HepG2 (cell line): ENCODE results near the gene IFITM10. TPM values are rescaled to one million over a fixed set of nuclear protein-coding genes. Genes with fewer than 3 reads are reported as not detected.

Source experiments
- ATAC-seq: fragments of 200-7000 bp; cut with Tn5 transposase; 3 replicates; pipeline ENCODE4 v1.9.1; 2020; ENCODE audit warnings: mild to moderate bottlenecking, moderate library complexity
- BruUV-seq: library from RNA; stranded (reverse); fragments of 400-500 nt; replicated peaks from 2 replicates; lab custom pipeline; 2021; lab: Mats Ljungman, UMichigan
- CTCF ChIA-PET: fragments of 300-600 bp; formaldehyde crosslinking; extraction: SDS; loops from one replicate; lab custom pipeline; 2021; ENCODE audit warnings: low total read pairs, inconsistent platforms, low intra/inter-chr PET ratio; lab: Yijun Ruan, JAX
- POLR2A ChIA-PET: fragments of 350-600 bp; sonication (Branson Sonifier 250); formaldehyde crosslinking; loops from one replicate; lab custom pipeline; 2020; ENCODE audit warnings: antibody characterized with exemption, inconsistent platforms; lab: Yijun Ruan, JAX
- DNase-seq: peaks from one replicate; pipeline ENCODE4 v3.0.0-alpha.2; 2015; ENCODE audit warnings: low spot score
- FAIRE-seq: peaks from 3 replicates; lab custom pipeline; 2011; peaks lifted over from hg19 to GRCh38; lab: Jason Lieb, UNC
- H2AFZ ChIP-seq: one replicate; pipeline ENCODE4 v1.6.1; 2011; ENCODE audit warnings: low read length, inconsistent platforms
- H3K27ac ChIP-seq: fragments of 300-600 bp; 3 replicates; pipeline ENCODE4 v1.8.0; 2011; ENCODE audit warnings: mixed run types, mild to moderate bottlenecking, mixed read lengths, low read length, inconsistent platforms; ENCODE audit not compliant: insufficient read depth; ENCODE audit errors: extremely low read length
- H3K27me3 ChIP-seq, 2 experiments: fragments of 200-600 bp in 1 of 2; 2 replicates in 1 of 2; 3 replicates in 1 of 2; pipeline versions ENCODE4 v1.6.0 to v1.8.0; 2011; ENCODE audit warnings: low read length in 2 of 2, mild to moderate bottlenecking in 2 of 2, moderate library complexity in 2 of 2, inconsistent platforms in 1 of 2; ENCODE audit not compliant: insufficient read depth in 2 of 2, control insufficient read depth in 1 of 2
- H3K36me3 ChIP-seq, 2 experiments: fragments of 200-600 bp in 1 of 2; replicated peaks in 1 of 2; 2 replicates in 1 of 2; 3 replicates in 1 of 2; pipeline versions ENCODE4 v1.5.1 to v1.8.0; 2011; ENCODE audit warnings: low read length in 2 of 2, inconsistent platforms in 1 of 2; ENCODE audit not compliant: insufficient read depth in 2 of 2, control insufficient read depth in 1 of 2
- H3K4me1 ChIP-seq: 2 replicates; pipeline ENCODE4 v1.5.1; 2012; ENCODE audit warnings: low read length, inconsistent platforms; ENCODE audit not compliant: insufficient read depth
- H3K4me2 ChIP-seq: 2 replicates; pipeline ENCODE4 v1.6.0; 2011; ENCODE audit warnings: low read depth, low read length, inconsistent platforms
- H3K4me3 ChIP-seq, 3 experiments: fragments of 200-600 bp in 1 of 3; sonication (generic), shearing (Covaris generic) in 1 of 3; replicated peaks in 1 of 3; 2 replicates each; pipeline ENCODE4 v1.5.1; 2011 to 2016; ENCODE audit warnings: low read length in 3 of 3, inconsistent platforms in 2 of 3, low read depth in 2 of 3, mild to moderate bottlenecking in 2 of 3, control low read depth in 1 of 3, mixed read lengths in 1 of 3; ENCODE audit not compliant: insufficient read depth in 1 of 3
- H3K79me2 ChIP-seq: one replicate; pipeline ENCODE4 v1.6.1; 2011; ENCODE audit warnings: low read length, inconsistent platforms; ENCODE audit not compliant: insufficient read depth
- H3K9ac ChIP-seq: 2 replicates; pipeline ENCODE4 v1.6.0; 2011; ENCODE audit warnings: mild to moderate bottlenecking, low read depth, low read length, inconsistent platforms; ENCODE audit not compliant: insufficient read depth
- H3K9me3 ChIP-seq: 2 replicates; pipeline ENCODE4 v1.5.1; 2012; ENCODE audit warnings: mild to moderate bottlenecking, low read length
- H4K20me1 ChIP-seq: 2 replicates; pipeline ENCODE4 v1.6.0; 2011; ENCODE audit warnings: inconsistent platforms, mild to moderate bottlenecking, low read length, moderate library complexity; ENCODE audit not compliant: insufficient read depth
- AGO2 ChIP-seq: fragments of 200-400 bp; formaldehyde crosslinking; optimal IDR thresholded peaks from 2 replicates; pipeline ENCODE3; 2017; ENCODE audit warnings: mild to moderate bottlenecking, low read depth, low read length, moderate library complexity
- AHR ChIP-seq: IDR thresholded peaks from 2 replicates; pipeline ENCODE4 v1.6.1; 2018; ENCODE audit warnings: missing genetic modification reagents, missing compliant biosample characterization
- DBP ChIP-seq: sonication (generic); formaldehyde crosslinking; IDR thresholded peaks from 2 replicates; pipeline ENCODE4 v1.4.0; 2020; ENCODE audit warnings: missing genetic modification reagents; ENCODE audit errors: not compliant biosample characterization
- HDAC1 ChIP-seq: sonication (generic); formaldehyde crosslinking; IDR thresholded peaks from 2 replicates; pipeline ENCODE4 v1.5.1; 2020; ENCODE audit warnings: mild to moderate bottlenecking, missing genetic modification reagents
- KAT2B ChIP-seq: fragments of 150-350 bp; IDR thresholded peaks from 2 replicates; pipeline ENCODE4 v1.6.1; 2014; ENCODE audit warnings: low read depth, low read length, borderline replicate concordance
- KLF11 ChIP-seq: IDR thresholded peaks from 2 replicates; pipeline ENCODE4 v1.6.1; 2016; ENCODE audit warnings: missing compliant biosample characterization
- MAFF ChIP-seq: IDR thresholded peaks from 2 replicates; pipeline ENCODE4 v1.6.1; 2011; ENCODE audit warnings: low read depth, low read length, improper control_type of control experiment
- MIXL1 ChIP-seq: IDR thresholded peaks from 2 replicates; pipeline ENCODE4 v1.6.1; 2016
- MTF2 ChIP-seq: sonication (generic); formaldehyde crosslinking; IDR thresholded peaks from 2 replicates; pipeline ENCODE4 v1.5.0; 2020; ENCODE audit warnings: missing genetic modification reagents, borderline replicate concordance
- ZKSCAN5 ChIP-seq: sonication (generic); formaldehyde crosslinking; IDR thresholded peaks from 2 replicates; pipeline ENCODE4 v1.5.1; 2020; ENCODE audit warnings: mild to moderate bottlenecking, missing genetic modification reagents
- ZMYM4 ChIP-seq: sonication (generic); formaldehyde crosslinking; IDR thresholded peaks from 2 replicates; pipeline ENCODE4 v1.8.1; 2023; ENCODE audit warnings: mild to moderate bottlenecking, missing genetic modification reagents
- ZNF260 ChIP-seq: sonication (generic); formaldehyde crosslinking; IDR thresholded peaks from 2 replicates; pipeline ENCODE4 v1.4.0; 2020; ENCODE audit warnings: missing genetic modification reagents, low read depth, mild to moderate bottlenecking, borderline replicate concordance
- ZNF30 ChIP-seq: sonication (generic); formaldehyde crosslinking; IDR thresholded peaks from 2 replicates; pipeline ENCODE4 v1.5.0; 2020; ENCODE audit warnings: mild to moderate bottlenecking, missing genetic modification reagents
- ZNF431 ChIP-seq: sonication (generic); formaldehyde crosslinking; IDR thresholded peaks from 2 replicates; pipeline ENCODE4 v1.9.0; 2022; ENCODE audit warnings: missing genetic modification reagents, low read depth, mild to moderate bottlenecking, borderline replicate concordance
- ZNF629 ChIP-seq: sonication (generic); formaldehyde crosslinking; conservative IDR thresholded peaks from 2 replicates; pipeline ENCODE4 v1.5.0; 2020; ENCODE audit warnings: missing genetic modification reagents
- WGBS: methylation state at CpG from one replicate; pipeline ENCODE4 v1.1.6; 2017; ENCODE audit warnings: low lambda C conversion rate; 5-methylcytosine and 5-hydroxymethylcytosine counted together
- in situ Hi-C: cut with HindIII; loops from 2 replicates; pipeline ENCODE4 v1.10.0; 2017; ENCODE audit warnings: low pct_unique_long_range_greater_than_20kb; ENCODE audit not compliant: extremely low pct_ligation_motif_present
- intact Hi-C: fragments of 100-400 bp; cut with micrococcal nuclease; formaldehyde crosslinking; loops from one replicate; pipeline ENCODE4 v1.10.0; 2022; ENCODE audit not compliant: unreplicated experiment
- polyA plus RNA-seq, 8 experiments: library from polyadenylated mRNA; depleted of rRNA in 3 of 8; stranded (reverse) in 7 of 8; unstranded in 1 of 8; fragments of >200 nt; fragmentation: Illumina TruSeq in 4 of 8; extraction: Trizol in 4 of 8; gene quantifications; 2 replicates each; pipeline versions ENCODE4 v1.2.1 to v1.2.3, GENCODE V29; 2011 to 2016; ENCODE audit warnings: low read depth in 4 of 8, missing spikeins in 1 of 8, mixed read lengths in 1 of 8; ENCODE audit not compliant: insufficient read depth in 1 of 8
- total RNA-seq, 5 experiments: library from RNA; depleted of rRNA; stranded (reverse); fragments of >200 nt; fragmentation: Illumina TruSeq; extraction: Trizol; gene quantifications; 2 replicates each; pipeline ENCODE4 v1.2.3, GENCODE V29; 2016; ENCODE audit warnings: low read depth in 1 of 5
- TF ChIP-seq, protein P1 (sequence below): fragments of 450-650 bp; IDR thresholded peaks from 2 replicates; pipeline ENCODE4 v1.6.1; 2016
- TF ChIP-seq, protein P2 (sequence below): sonication (generic); formaldehyde crosslinking; IDR thresholded peaks from 2 replicates; pipeline ENCODE4 v1.9.0; 2022; ENCODE audit warnings: missing genetic modification reagents, mild to moderate bottlenecking, borderline replicate concordance

The IFITM10 gene
- total and polyA plus RNA-seq, 2 of the 13 experiments (the other 11 are each of a cell fraction or from before 2014, with no cell fraction given): 0.09 to 0.13 TPM

- TF ChIP-seq AGO2: peak; percentile 58
These were observed 6.7 kb upstream of the IFITM10 start (continued) for GRCh38 chr11:1756791-1757771.

DNA sequence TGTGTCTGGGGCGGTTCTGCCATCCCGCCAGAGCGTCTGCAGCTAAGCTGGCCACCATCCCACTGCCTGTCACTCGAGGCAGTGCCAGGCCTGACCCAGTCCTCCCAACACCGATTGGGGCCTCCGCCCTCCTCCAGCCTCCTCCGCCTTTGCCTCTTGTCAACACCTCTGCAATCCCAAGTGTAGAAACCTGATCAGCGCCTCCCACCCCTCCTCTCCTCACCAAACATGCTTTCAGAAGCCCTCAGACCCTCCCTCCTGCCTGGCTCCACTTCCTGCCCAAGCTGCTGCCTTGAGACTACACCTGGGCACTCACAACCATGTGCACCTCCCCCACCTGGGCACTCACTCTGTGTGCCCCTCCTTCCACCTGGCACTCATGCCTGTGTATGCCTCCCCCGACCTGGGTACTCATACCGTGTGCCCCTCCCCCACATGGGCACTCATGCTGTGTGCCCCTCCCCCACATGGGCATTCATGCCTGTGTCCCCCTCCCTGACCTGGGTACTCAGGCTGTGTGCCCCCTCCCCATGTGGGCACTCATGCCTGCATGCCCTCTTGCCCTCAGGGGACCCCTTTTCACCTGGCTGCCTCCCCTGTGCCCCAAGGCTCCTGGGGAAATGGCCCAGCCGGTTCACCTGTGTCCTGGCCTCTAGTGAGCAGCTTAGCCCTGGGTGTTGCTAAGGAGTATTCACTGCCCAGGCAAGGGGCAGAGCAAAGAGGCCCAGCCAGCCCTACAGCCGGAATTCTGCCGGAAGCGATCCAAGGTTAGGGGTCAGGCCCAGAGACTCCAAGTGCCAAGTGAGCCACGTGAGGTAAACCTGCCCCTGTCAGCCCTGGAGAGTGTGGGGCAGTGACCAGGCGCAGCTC is 5.5 kb upstream of the IFITM10 start:
- WGBS: 98% methylated on average over 8 of the region's 16 CpGs
- CTCF ChIA-PET: no interaction called here
- in situ Hi-C loops (no loop called here), intact Hi-C loops (no loop called here)
- peaks cover 12% of the 10 kb centered on the region for H4K20me1 ChIP-seq
- no peak overlapping the region for H3K9ac ChIP-seq
- FAIRE-seq (no peak), DNase-seq (no peak), ATAC-seq (no peak)
- peaks cover 27 to 36% of the 10 kb centered on the region in 2 experiments; a peak in 4 of 5 replicates for H3K36me3 ChIP-seq
- no peak overlapping the region for H2AFZ ChIP-seq
- H3K4me3 ChIP-seq: no peak overlapping the region
- H3K79me2 ChIP-seq: no peaks in the 10 kb centered on the region
- no peak overlapping the region for H3K27ac ChIP-seq
- no peak overlapping the region for H3K4me2 ChIP-seq
- no peaks in the 10 kb centered on the region for H3K27me3 ChIP-seq
- H3K9me3 ChIP-seq: no peaks in the 10 kb centered on the region
- no TSS peak for BruUV-seq
- POLR2A ChIA-PET: no interaction called here
- peaks cover 20% of the 10 kb centered on the region for H3K4me1 ChIP-seq
- TF ChIP-seq, protein P1, sequence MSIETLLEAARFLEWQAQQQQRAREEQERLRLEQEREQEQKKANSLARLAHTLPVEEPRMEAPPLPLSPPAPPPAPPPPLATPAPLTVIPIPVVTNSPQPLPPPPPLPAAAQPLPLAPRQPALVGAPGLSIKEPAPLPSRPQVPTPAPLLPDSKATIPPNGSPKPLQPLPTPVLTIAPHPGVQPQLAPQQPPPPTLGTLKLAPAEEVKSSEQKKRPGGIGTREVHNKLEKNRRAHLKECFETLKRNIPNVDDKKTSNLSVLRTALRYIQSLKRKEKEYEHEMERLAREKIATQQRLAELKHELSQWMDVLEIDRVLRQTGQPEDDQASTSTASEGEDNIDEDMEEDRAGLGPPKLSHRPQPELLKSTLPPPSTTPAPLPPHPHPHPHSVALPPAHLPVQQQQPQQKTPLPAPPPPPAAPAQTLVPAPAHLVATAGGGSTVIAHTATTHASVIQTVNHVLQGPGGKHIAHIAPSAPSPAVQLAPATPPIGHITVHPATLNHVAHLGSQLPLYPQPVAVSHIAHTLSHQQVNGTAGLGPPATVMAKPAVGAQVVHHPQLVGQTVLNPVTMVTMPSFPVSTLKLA: peak; percentile 21; the same call in 1 of the 2 replicates
- TF ChIP-seq MIXL1 (CRISPR knock-in tag) (no peak), KLF11 (CRISPR knock-in tag) (no peak), AHR (CRISPR knock-in tag) (no peak), ZNF260 (CRISPR knock-in tag) (no peak), ZKSCAN5 (CRISPR knock-in tag) (no peak), HDAC1 (no peak), ZNF431 (CRISPR knock-in tag) (no peak), KAT2B (no peak), DBP (CRISPR knock-in tag) (no peak), ZNF629 (CRISPR knock-in tag) (no peak), AGO2 (peak; percentile 33), MAFF (no peak), ZNF30 (no peak), ZMYM4 (CRISPR knock-in tag) (no peak), MTF2 (CRISPR knock-in tag) (no peak)
- TF ChIP-seq, protein P2, sequence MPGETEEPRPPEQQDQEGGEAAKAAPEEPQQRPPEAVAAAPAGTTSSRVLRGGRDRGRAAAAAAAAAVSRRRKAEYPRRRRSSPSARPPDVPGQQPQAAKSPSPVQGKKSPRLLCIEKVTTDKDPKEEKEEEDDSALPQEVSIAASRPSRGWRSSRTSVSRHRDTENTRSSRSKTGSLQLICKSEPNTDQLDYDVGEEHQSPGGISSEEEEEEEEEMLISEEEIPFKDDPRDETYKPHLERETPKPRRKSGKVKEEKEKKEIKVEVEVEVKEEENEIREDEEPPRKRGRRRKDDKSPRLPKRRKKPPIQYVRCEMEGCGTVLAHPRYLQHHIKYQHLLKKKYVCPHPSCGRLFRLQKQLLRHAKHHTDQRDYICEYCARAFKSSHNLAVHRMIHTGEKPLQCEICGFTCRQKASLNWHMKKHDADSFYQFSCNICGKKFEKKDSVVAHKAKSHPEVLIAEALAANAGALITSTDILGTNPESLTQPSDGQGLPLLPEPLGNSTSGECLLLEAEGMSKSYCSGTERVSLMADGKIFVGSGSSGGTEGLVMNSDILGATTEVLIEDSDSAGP (CRISPR knock-in tag): no peak
